H1 (cell line): Measurements from ENCODE around the gene SDF2. TPM values are rescaled to one million over a fixed set of nuclear protein-coding genes. Genes with fewer than 3 reads are reported as not detected.

Experiments
- CHD2 ChIP-seq: IDR thresholded peaks from 2 replicates; pipeline ENCODE4 v1.6.1; 2012; ENCODE audit warnings: low read length, improper control_type of control experiment
- CREB1 ChIP-seq: IDR thresholded peaks from 2 replicates; pipeline ENCODE4 v1.6.1; 2012; ENCODE audit warnings: inconsistent platforms
- CTCF ChIP-seq, 3 experiments: IDR thresholded peaks; 1 replicate in 2 of 3; 2 replicates in 1 of 3; pipeline versions ENCODE4 v1.5.1 to v1.6.1; 2011; ENCODE audit warnings: low read length in 3 of 3, mild to moderate bottlenecking in 3 of 3, inconsistent platforms in 2 of 3, low read depth in 1 of 3, moderate library complexity in 1 of 3; ENCODE audit not compliant: insufficient read depth in 1 of 3; ENCODE audit errors: control extremely low read depth in 1 of 3
- NANOG ChIP-seq: IDR thresholded peaks from 2 replicates; pipeline ENCODE4 v1.6.1; 2011; ENCODE audit warnings: low read length, low read depth, mild to moderate bottlenecking, inconsistent platforms; ENCODE audit not compliant: insufficient read depth, poor library complexity, severe bottlenecking
- NRF1 ChIP-seq: IDR thresholded peaks from 2 replicates; pipeline ENCODE4 v1.6.1; 2011; ENCODE audit warnings: mild to moderate bottlenecking, low read depth, low read length, improper control_type of control experiment
- RAD21 ChIP-seq, 2 experiments: IDR thresholded peaks in 1 of 2; conservative IDR thresholded peaks in 1 of 2; 2 replicates each; pipeline ENCODE4 v1.6.1; 2011; ENCODE audit warnings: low read depth in 2 of 2, low read length in 2 of 2, improper control_type of control experiment in 1 of 2, inconsistent platforms in 1 of 2, mild to moderate bottlenecking in 1 of 2, moderate library complexity in 1 of 2
- polyA plus RNA-seq, 7 experiments: library from polyadenylated mRNA; depleted of rRNA in 3 of 7; stranded (reverse) in 5 of 7; unstranded in 2 of 7; fragments of >200 nt in 5 of 7; fragments of 200-250 nt in 2 of 7; gene quantifications; 1 replicate in 5 of 7; 2 replicates in 1 of 7; 4 replicates in 1 of 7; pipeline versions ENCODE4 v1.2.1 to v1.2.3, GENCODE V29; 2011 to 2013; ENCODE audit warnings: missing spikeins in 2 of 7, mixed read lengths in 2 of 7
- total RNA-seq: library from RNA; stranded (reverse); fragmentation: NEBNext Ultra II Directional; extraction: Animal tissue kit (Norgen Biotek cat#: 25700); gene quantifications from 2 replicates; pipeline ENCODE4 v1.2.1, GENCODE V29; 2021

SDF2 gene
- total and polyA plus RNA-seq, 2 of the 8 experiments (the other 6 are each of a cell fraction or from before 2014, with no cell fraction given) = 44.8 to 65.4 TPM

DNA sequence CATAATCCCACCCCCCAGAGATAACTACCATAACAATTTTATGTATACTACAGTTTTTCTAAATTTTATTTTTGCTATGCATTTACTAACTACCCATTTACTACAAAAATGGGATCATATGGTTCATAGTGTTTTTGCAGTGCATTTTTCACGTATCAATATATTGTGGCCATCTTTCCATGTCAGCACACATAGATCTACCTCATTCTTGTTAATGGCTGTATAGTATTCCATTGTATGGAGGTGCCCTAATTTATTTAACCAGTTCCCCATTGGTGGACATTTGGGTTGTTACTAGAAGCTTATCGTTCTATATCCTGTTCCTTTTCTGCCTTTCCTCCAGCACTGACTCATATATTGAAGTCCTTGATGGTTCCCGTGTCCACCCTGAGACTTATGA is 27.3 kb upstream of the SDF2 start (continued):
- TF ChIP-seq NRF1 (no peak), CTCF (IDR thresholded peaks at IDR 0.05; ENCODE audit: control extremely low read depth in 1 of 3, insufficient read depth in 1 of 3, low read depth in 1 of 3, low read length in 3 of 3) (no peak), CREB1 (no peak), CHD2 (no peak), RAD21 (IDR thresholded peaks at IDR 0.05 in 1 of 2, conservative IDR thresholded peaks at IDR 0.05 in 1 of 2; ENCODE audit: low read depth in 2 of 2, low read length in 2 of 2) (no peak), NANOG (no peak)
